DOHH2 (cell line): Measurements from ENCODE around the gene GUCY1A1.

Source experiments
- EZH2phosphoT487 ChIP-seq: fragments of 200-600 bp; sonication (generic); IDR thresholded peaks from 2 replicates; pipeline ENCODE4 v1.6.1; 2017; ENCODE audit warnings: borderline replicate concordance, mild to moderate bottlenecking, antibody characterized with exemption, low read length, moderate library complexity, mixed read lengths
- TF ChIP-seq, protein P1 (sequence below): fragments of 200-600 bp; sonication (generic); IDR thresholded peaks from one replicate; pipeline ENCODE4 v1.5.1; 2014; ENCODE audit warnings: antibody characterized with exemption, mild to moderate bottlenecking, low read depth, low read length; ENCODE audit not compliant: poor library complexity, severe bottlenecking

DNA sequence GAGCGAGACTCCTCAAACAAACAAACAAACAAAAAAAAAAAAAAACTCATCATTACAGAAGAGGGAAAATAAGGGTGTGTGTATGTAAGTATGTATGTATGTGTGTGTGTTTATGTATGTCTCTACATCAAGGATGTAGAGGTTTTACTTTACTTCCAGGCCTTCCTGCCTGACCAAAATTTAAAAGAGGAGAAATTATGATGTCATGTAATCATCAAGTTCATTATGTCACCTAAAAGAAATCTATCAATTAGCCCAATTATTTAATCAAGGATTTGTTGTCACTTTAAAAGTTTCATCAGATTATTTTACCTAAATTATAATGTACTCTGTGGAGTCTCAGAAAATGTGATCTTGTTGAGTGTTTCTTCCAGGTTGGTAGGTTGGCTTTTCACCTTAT is 21.6 kb downstream of the GUCY1A1 start:
- TF ChIP-seq, protein P1, sequence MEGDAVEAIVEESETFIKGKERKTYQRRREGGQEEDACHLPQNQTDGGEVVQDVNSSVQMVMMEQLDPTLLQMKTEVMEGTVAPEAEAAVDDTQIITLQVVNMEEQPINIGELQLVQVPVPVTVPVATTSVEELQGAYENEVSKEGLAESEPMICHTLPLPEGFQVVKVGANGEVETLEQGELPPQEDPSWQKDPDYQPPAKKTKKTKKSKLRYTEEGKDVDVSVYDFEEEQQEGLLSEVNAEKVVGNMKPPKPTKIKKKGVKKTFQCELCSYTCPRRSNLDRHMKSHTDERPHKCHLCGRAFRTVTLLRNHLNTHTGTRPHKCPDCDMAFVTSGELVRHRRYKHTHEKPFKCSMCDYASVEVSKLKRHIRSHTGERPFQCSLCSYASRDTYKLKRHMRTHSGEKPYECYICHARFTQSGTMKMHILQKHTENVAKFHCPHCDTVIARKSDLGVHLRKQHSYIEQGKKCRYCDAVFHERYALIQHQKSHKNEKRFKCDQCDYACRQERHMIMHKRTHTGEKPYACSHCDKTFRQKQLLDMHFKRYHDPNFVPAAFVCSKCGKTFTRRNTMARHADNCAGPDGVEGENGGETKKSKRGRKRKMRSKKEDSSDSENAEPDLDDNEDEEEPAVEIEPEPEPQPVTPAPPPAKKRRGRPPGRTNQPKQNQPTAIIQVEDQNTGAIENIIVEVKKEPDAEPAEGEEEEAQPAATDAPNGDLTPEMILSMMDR: no peak
- no peak for TF ChIP-seq EZH2phosphoT487
